SK-N-SH treated with all-trans-retinoic acid at 6 μM for 48 hours (cell line): ENCODE measurements around the gene FGF14.

ENCODE experiments used
- ATAC-seq: fragments of 200-7000 bp; cut with Tn5 transposase; 3 replicates; pipeline ENCODE4 v1.9.1; 2020; ENCODE audit warnings: mild to moderate bottlenecking, moderate library complexity
- ARNTL ChIP-seq: fragments of 450-650 bp; formaldehyde crosslinking; IDR thresholded peaks from 2 replicates; pipeline ENCODE4 v1.5.0; 2020; ENCODE audit warnings: low read depth, mild to moderate bottlenecking, moderate library complexity, borderline replicate concordance
- BACH2 ChIP-seq: fragments of 250-450 bp; sonication (Bioruptor Pico); IDR thresholded peaks from 2 replicates; pipeline ENCODE4 v1.9.0; 2021; ENCODE audit warnings: mild to moderate bottlenecking, borderline replicate concordance
- CSDC2 ChIP-seq: fragments of 250-450 bp; sonication (Bioruptor Pico); IDR thresholded peaks from 2 replicates; pipeline ENCODE4 v1.5.0; 2020; ENCODE audit warnings: mild to moderate bottlenecking, moderate library complexity
- GLIS3 ChIP-seq: fragments of 250-450 bp; sonication (Bioruptor Pico); IDR thresholded peaks from 2 replicates; pipeline ENCODE4 v1.5.0; 2020; ENCODE audit warnings: mild to moderate bottlenecking, moderate library complexity
- ISL1 ChIP-seq: fragments of 250-450 bp; sonication (Bioruptor Pico); IDR thresholded peaks from 2 replicates; pipeline ENCODE4 v2.1.2; 2022; ENCODE audit warnings: mild to moderate bottlenecking, moderate library complexity
- OSR1 ChIP-seq: fragments of 250-450 bp; sonication (Bioruptor Pico); IDR thresholded peaks from 2 replicates; pipeline ENCODE4 v1.8.0; 2022; ENCODE audit warnings: moderate library complexity, mild to moderate bottlenecking, inconsistent platforms
- PATZ1 ChIP-seq: fragments of 250-450 bp; sonication (Bioruptor Pico); IDR thresholded peaks from 2 replicates; pipeline ENCODE4 v1.8.0; 2020; ENCODE audit warnings: mild to moderate bottlenecking, moderate library complexity, borderline replicate concordance
- POU6F1 ChIP-seq: fragments of 250-450 bp; sonication (Bioruptor Pico); IDR thresholded peaks from 2 replicates; pipeline ENCODE4 v1.8.0; 2021; ENCODE audit warnings: low read depth, mild to moderate bottlenecking, moderate library complexity, borderline replicate concordance
- SNAI2 ChIP-seq: fragments of 250-450 bp; sonication (Bioruptor Pico); IDR thresholded peaks from 2 replicates; pipeline ENCODE4 v1.5.0; 2020; ENCODE audit warnings: mild to moderate bottlenecking, moderate library complexity
- TCF4 ChIP-seq: fragments of 250-450 bp; sonication (Bioruptor Pico); IDR thresholded peaks from 2 replicates; pipeline ENCODE4 v1.8.0; 2021; ENCODE audit warnings: mild to moderate bottlenecking, moderate library complexity, borderline replicate concordance
- TOX ChIP-seq: fragments of 250-450 bp; sonication (Bioruptor Pico); IDR thresholded peaks from 2 replicates; pipeline ENCODE4 v1.8.0; 2021; ENCODE audit warnings: mild to moderate bottlenecking, moderate library complexity, borderline replicate concordance
- TSHZ2 ChIP-seq: fragments of 250-450 bp; sonication (Bioruptor Pico); IDR thresholded peaks from 2 replicates; pipeline ENCODE4 v1.5.0; 2020; ENCODE audit warnings: mild to moderate bottlenecking, moderate library complexity
- ZC3H10 ChIP-seq: fragments of 250-450 bp; sonication (Bioruptor Pico); IDR thresholded peaks from 2 replicates; pipeline ENCODE4 v1.5.1; 2021; ENCODE audit warnings: mild to moderate bottlenecking, moderate library complexity
- ZFP3 ChIP-seq: fragments of 250-450 bp; sonication (Bioruptor Pico); IDR thresholded peaks from 2 replicates; pipeline ENCODE4 v1.5.0; 2020; ENCODE audit warnings: mild to moderate bottlenecking, moderate library complexity
- ZNF565 ChIP-seq: fragments of 450-650 bp; formaldehyde crosslinking; conservative IDR thresholded peaks from 2 replicates; pipeline ENCODE4 v1.5.0; 2020; ENCODE audit warnings: low read depth, mild to moderate bottlenecking, moderate library complexity
- TF ChIP-seq, protein P1 (sequence below): fragments of 250-450 bp; sonication (Bioruptor Pico); IDR thresholded peaks from 2 replicates; pipeline ENCODE4 v1.5.1; 2021; ENCODE audit warnings: mild to moderate bottlenecking, moderate library complexity

FGF14 gene

GRCh38 chr13:101817898-101818297, 584.0 kb downstream of the FGF14 start:
- ATAC-seq: no peak

GRCh38 chr13:101811881-101812280, 590.0 kb downstream of the FGF14 start:
- ATAC-seq: no peak; the same call in 2 of the 3 replicates
- peak; percentile 57; the same call in 1 of the 2 replicates for TF ChIP-seq ZC3H10 (CRISPR knock-in tag)
- TF ChIP-seq, protein P1, sequence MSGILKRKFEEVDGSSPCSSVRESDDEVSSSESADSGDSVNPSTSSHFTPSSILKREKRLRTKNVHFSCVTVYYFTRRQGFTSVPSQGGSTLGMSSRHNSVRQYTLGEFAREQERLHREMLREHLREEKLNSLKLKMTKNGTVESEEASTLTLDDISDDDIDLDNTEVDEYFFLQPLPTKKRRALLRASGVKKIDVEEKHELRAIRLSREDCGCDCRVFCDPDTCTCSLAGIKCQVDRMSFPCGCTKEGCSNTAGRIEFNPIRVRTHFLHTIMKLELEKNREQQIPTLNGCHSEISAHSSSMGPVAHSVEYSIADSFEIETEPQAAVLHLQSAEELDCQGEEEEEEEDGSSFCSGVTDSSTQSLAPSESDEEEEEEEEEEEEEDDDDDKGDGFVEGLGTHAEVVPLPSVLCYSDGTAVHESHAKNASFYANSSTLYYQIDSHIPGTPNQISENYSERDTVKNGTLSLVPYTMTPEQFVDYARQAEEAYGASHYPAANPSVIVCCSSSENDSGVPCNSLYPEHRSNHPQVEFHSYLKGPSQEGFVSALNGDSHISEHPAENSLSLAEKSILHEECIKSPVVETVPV (CRISPR knock-in tag): no peak
- peak; percentile 81 for TF ChIP-seq ISL1 (CRISPR knock-in tag)

More at GRCh38 chr13:101817898-101818297, 584.0 kb downstream of the FGF14 start:
- no peak for TF ChIP-seq TSHZ2 (CRISPR knock-in tag)
- no peak for TF ChIP-seq ZC3H10 (CRISPR knock-in tag)
- no peak for TF ChIP-seq PATZ1 (CRISPR knock-in tag)
- no peak for TF ChIP-seq BACH2 (CRISPR knock-in tag)
- TF ChIP-seq GLIS3 (CRISPR knock-in tag): no peak
- no peak for TF ChIP-seq POU6F1
- TF ChIP-seq OSR1 (CRISPR knock-in tag): no peak
- no peak for TF ChIP-seq ZNF565 (CRISPR knock-in tag)
- no peak for TF ChIP-seq ZFP3 (CRISPR knock-in tag)
- no peak for TF ChIP-seq TOX (CRISPR knock-in tag)
- TF ChIP-seq ARNTL (CRISPR knock-in tag): no peak
- no peak for TF ChIP-seq SNAI2 (CRISPR knock-in tag)

DNA sequence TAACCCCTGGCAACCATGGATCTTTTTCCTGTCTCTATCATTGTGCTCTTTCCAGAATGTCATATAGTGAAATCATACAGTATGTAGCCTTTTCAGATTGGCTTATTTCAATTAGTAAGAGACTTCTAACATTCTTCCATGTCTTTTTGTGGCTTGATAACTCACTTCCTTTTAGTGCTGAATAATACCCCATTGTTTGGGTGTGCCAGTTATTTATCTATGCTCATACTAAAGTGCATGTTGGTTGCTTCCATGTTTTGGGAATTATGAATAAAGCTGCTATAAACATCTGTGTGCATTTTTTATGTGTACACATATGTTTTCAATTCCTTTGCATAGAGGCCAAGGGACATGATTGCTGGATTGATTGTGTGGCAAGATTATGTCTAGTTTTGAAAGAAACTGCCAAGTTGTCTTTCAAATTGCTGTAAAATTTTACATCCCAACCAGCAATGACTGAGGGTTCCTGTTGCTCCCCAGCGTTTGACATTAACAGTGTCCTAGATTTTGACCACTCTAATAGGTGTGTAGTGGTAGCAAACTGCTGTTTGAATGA, 590.5 kb downstream of the FGF14 start:
- ATAC-seq: peak; percentile 51; the same call in 2 of the 3 replicates
- TF ChIP-seq PATZ1 (CRISPR knock-in tag) (no peak), SNAI2 (CRISPR knock-in tag) (no peak), CSDC2 (CRISPR knock-in tag) (no peak), TSHZ2 (CRISPR knock-in tag) (no peak), TCF4 (CRISPR knock-in tag) (0 out of 2 replicates have a peak, but pooled peaks have one; percentile 45), ZNF565 (CRISPR knock-in tag) (no peak)
